Adrenal gland (tissue), 12 donors: ENCODE data around the gene CHRNA7. TPM values are rescaled to one million over a fixed set of nuclear protein-coding genes. Genes with fewer than 3 reads are reported as not detected.

Source experiments
- DNase-seq, 7 donors: peaks; one replicate each; pipeline ENCODE4 v3.0.0-alpha.2; 2019 to 2020
- H3K27ac ChIP-seq, 5 donors: fragments of 200-600 bp; sonication (generic) in 4 of 5; 1 replicate in 3 of 5; 2 replicates in 2 of 5; pipeline versions ENCODE4 v1.5.1 to v1.8.0; 2016 to 2020; ENCODE audit warnings: mild to moderate bottlenecking in 1 of 5
- H3K27me3 ChIP-seq: fragments of 200-600 bp; 2 replicates; pipeline ENCODE4 v1.8.0; 2021
- H3K36me3 ChIP-seq, 2 donors: fragments of 200-600 bp; replicated peaks in 1 of 2; 1 replicate in 1 of 2; 2 replicates in 1 of 2; pipeline versions ENCODE4 v1.5.1 to v1.8.0; 2018 to 2022
- H3K4me1 ChIP-seq, 2 donors: fragments of 200-600 bp; replicated peaks in 1 of 2; 1 replicate in 1 of 2; 2 replicates in 1 of 2; pipeline versions ENCODE4 v1.5.1 to v1.8.0; 2018 to 2021
- H3K4me3 ChIP-seq, 4 donors: fragments of 200-600 bp; sonication (generic) in 3 of 4; one replicate each; pipeline ENCODE4 v1.5.1; 2016 to 2018
- H3K9me3 ChIP-seq, 3 donors: fragments of 200-600 bp; sonication (generic) in 1 of 3; replicated peaks in 1 of 3; 1 replicate in 2 of 3; 2 replicates in 1 of 3; pipeline versions ENCODE4 v1.5.1 to v1.8.0; 2016 to 2021
- POLR2A ChIP-seq, 2 donors: fragments of 450-650 bp; IDR thresholded peaks; one replicate each; pipeline ENCODE4 v1.6.1; 2017; ENCODE audit warnings: antibody characterized with exemption in 2 of 2, mild to moderate bottlenecking in 2 of 2, moderate library complexity in 1 of 2
- WGBS, 4 donors: extraction: QIAGEN DNeasy Blood & Tissue Kit in 2 of 4; methylation state at CpG; one replicate each; pipeline versions ENCODE4 v1.1.5 to v1.1.7; 2013 to 2017; 5-methylcytosine and 5-hydroxymethylcytosine counted together
- intact Hi-C, 2 donors: fragments of 100-400 bp; cut with DNase I; formaldehyde crosslinking; loops; one replicate each; pipeline versions ENCODE4 v1.14.1 to v1.15.0; 2022 to 2023
- polyA plus RNA-seq, 3 donors: library from polyadenylated mRNA; stranded (reverse); fragments of 200-250 nt in 2 of 3; fragments of 350-450 nt in 1 of 3; fragmentation: Illumina TruSeq in 1 of 3; extraction: RNeasy Lipid Tissue Mini Kit (QIAGEN cat#74804) in 1 of 3; gene quantifications; one replicate each; pipeline ENCODE4 v1.2.3, GENCODE V29; 2013 to 2014
- total RNA-seq, 9 donors: library from RNA; depleted of rRNA in 4 of 9; stranded (reverse); fragments of >200 nt in 4 of 9; fragments of 120-200 nt in 1 of 9; fragmentation: NEBNext Ultra II Directional in 1 of 9; extraction: Animal tissue kit (Norgen Biotek cat#: 25700) in 1 of 9; gene quantifications; one replicate each; pipeline versions ENCODE4 v1.1.0 to v1.2.4, GENCODE V29; 2013 to 2023
- TF ChIP-seq, protein P1 (sequence below), 6 experiments: fragments of 450-650 bp in 4 of 6; fragments of 200-600 bp in 2 of 6; sonication (generic) in 1 of 6; IDR thresholded peaks; 1 replicate in 5 of 6; 2 replicates in 1 of 6; pipeline versions ENCODE4 v1.5.1 to v1.8.0; 2016 to 2021; ENCODE audit warnings: antibody characterized with exemption in 6 of 6, mild to moderate bottlenecking in 2 of 6, moderate library complexity in 1 of 6
- donor health status: healthy with polysubstance abuse.
- donor health status: Bipolar disorder and iron deficiency.
- donor health status: DM: yes; HTN: yes; CAD: no.
- donor health status: DM: no; HTN: no; CAD: no.
- donor health status: DM: no; HTN: no; CAD: no.
- donor health status: DM: yes; HTN: yes; CAD: no.

Gene CHRNA7
- total and polyA plus RNA-seq, 12 donors, result 0.06 to 89.6 (median 4.1) TPM

DNA sequence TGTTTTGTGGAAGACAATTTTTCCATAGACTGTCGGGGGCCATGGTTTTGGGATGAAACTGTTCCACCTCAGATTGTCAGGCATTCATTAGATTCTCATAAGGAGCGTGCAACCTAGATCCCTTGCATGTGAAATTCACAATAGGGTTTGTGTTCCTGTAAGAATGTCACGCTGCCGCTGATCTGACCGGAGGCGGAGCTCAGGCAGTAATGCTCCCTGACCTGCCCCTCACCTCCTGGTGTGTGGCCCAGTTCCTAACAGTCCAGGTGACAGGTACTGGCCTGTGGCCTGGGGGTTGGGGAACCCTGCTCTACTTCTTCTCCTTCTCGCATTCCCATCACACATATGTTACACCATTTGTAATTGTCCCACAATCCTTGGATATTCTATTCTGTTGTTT, 11.0 kb downstream of the CHRNA7 start:
- H3K4me1 ChIP-seq, result no peaks in the 10 kb centered on the region
- intact Hi-C loops, result no loop called here
- DNase-seq, result no peak
- H3K4me3 ChIP-seq, result no peak overlapping the region
- no peaks in the 10 kb centered on the region for H3K9me3 ChIP-seq
- no peak for TF ChIP-seq POLR2A (IDR thresholded peaks at IDR 0.05)
- TF ChIP-seq, protein P1, sequence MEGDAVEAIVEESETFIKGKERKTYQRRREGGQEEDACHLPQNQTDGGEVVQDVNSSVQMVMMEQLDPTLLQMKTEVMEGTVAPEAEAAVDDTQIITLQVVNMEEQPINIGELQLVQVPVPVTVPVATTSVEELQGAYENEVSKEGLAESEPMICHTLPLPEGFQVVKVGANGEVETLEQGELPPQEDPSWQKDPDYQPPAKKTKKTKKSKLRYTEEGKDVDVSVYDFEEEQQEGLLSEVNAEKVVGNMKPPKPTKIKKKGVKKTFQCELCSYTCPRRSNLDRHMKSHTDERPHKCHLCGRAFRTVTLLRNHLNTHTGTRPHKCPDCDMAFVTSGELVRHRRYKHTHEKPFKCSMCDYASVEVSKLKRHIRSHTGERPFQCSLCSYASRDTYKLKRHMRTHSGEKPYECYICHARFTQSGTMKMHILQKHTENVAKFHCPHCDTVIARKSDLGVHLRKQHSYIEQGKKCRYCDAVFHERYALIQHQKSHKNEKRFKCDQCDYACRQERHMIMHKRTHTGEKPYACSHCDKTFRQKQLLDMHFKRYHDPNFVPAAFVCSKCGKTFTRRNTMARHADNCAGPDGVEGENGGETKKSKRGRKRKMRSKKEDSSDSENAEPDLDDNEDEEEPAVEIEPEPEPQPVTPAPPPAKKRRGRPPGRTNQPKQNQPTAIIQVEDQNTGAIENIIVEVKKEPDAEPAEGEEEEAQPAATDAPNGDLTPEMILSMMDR (IDR thresholded peaks at IDR 0.05), result no peak
- 84 to 91% (median 89%) methylated on average over 7 of the region's 7 CpGs for WGBS, 4 donors
- H3K27me3 ChIP-seq, result no peaks in the 10 kb centered on the region
- H3K27ac ChIP-seq, result no peak overlapping the region
- H3K36me3 ChIP-seq, result no peaks in the 10 kb centered on the region

DNA sequence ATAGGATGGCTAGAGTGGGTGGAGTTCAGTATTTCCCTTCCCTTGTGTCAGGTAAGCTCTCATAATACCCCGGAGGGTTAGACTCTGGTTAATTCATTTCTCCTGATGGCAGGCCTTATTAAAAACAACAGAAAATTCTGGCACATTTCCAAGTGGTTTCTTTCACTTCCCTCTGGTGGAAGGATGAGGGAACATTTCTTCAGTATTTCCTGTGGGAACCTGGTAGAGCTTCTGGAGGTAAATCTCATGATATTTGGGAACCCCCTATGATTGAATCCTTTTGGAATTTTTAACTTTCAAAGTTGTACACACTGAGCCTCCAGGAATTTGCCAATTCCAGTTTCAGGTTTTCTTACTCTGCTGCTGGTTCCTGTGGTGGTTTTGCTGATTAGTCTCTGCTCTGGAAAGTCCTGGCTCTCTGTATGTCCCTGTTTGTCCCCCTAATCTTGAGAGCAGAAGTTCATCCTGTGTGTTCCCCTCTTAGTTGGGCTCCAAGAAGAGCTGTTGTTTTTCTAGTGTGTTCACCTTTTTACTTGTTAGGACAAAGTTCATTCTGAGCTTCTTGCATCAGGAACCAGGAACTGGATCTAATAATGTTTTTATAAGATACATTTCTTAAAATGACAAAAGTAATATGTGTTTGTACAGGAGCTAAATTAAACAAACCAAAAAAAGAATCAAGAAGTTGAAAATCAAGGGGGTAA, 12.1 kb downstream of the CHRNA7 start:
- no peak for TF ChIP-seq POLR2A (IDR thresholded peaks at IDR 0.05)
- TF ChIP-seq, protein P1 (IDR thresholded peaks at IDR 0.05), result no peak
- intact Hi-C loops, result no loop called here
- H3K4me1 ChIP-seq, result no peaks in the 10 kb centered on the region
- WGBS, 4 donors, result 0 to 14% (median 10%) methylated on average over 1 of the region's 1 CpG
- DNase-seq, result no peak
- no peak overlapping the region for H3K4me3 ChIP-seq
- no peaks in the 10 kb centered on the region for H3K9me3 ChIP-seq
- no peaks in the 10 kb centered on the region for H3K27me3 ChIP-seq
- no peaks in the 10 kb centered on the region for H3K36me3 ChIP-seq
- H3K27ac ChIP-seq, result no peak overlapping the region

DNA sequence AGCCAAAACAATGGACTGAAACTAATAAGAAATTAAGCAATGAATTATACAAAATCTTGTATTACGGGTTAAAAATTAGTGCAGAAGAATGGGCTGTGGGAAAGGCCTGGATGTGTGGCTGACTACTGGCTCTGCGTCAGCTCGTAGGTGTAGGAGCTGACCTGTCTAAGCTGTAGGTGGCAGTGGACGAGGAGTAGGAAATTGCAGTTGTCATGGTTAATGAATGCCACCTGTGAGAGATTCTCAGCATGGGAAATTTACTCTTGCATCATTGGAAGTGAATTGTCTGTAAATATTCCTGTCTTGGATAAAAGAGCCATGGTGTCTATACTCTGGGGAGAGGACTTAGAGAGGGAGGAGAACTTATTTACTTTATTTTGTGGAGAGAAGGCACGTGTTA, 23.4 kb downstream of the CHRNA7 start:
- intact Hi-C loops, result no loop called here
- WGBS, 4 donors, result 44 to 54% (median 48%) methylated on average over 5 of the region's 5 CpGs
- no peak for TF ChIP-seq POLR2A (IDR thresholded peaks at IDR 0.05)
- TF ChIP-seq, protein P1 (IDR thresholded peaks at IDR 0.05), result no peak

DNA sequence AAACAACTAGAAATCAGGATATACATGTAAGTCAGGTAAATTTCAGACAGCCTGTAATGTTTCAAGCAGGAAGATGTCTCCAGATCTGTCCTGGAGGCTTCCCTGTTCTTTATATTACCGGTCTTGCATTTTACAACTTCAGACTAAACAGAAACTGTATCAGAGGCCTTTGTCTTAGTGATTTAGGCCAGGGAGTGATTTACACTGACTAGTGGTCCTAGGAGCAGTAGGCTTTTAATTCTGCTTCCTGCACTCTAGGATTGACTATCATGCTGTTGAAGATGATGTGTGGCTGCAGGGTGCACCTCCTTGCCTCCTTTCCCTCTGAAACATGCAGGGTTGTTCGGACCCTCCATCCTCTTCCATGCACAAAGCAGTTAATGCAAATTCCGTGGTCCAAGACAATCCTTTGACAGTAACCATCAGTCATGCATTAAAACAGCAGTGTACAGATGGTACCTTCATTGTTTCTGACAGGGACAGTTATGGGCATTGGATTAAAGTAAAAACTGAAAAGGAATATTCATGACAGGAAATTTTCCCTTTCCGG, 27.6 kb downstream of the CHRNA7 start:
- no peak for TF ChIP-seq POLR2A (IDR thresholded peaks at IDR 0.05)
- TF ChIP-seq, protein P1 (IDR thresholded peaks at IDR 0.05), result no peak
- no peak overlapping the region for H3K27ac ChIP-seq
- no peaks in the 10 kb centered on the region for H3K4me1 ChIP-seq
- intact Hi-C loops, result no loop called here
- no peak overlapping the region for H3K4me3 ChIP-seq
- 50 to 61% (median 58%) methylated on average over 4 of the region's 4 CpGs for WGBS, 4 donors
- no peaks in the 10 kb centered on the region for H3K9me3 ChIP-seq
- no peaks in the 10 kb centered on the region for H3K36me3 ChIP-seq
- DNase-seq, result no peak
- no peaks in the 10 kb centered on the region for H3K27me3 ChIP-seq

More for the DNA sequence above, 23.4 kb downstream of the CHRNA7 start:
- H3K27me3 ChIP-seq, result no peaks in the 10 kb centered on the region
- H3K36me3 ChIP-seq, result no peaks in the 10 kb centered on the region
- H3K27ac ChIP-seq, result no peak overlapping the region
- H3K9me3 ChIP-seq, result no peaks in the 10 kb centered on the region
- H3K4me1 ChIP-seq, result no peaks in the 10 kb centered on the region
- no peak for DNase-seq
- H3K4me3 ChIP-seq, result no peak overlapping the region
